K562 (cell line): ENCODE measurements around the gene KCNK7. TPM values are rescaled to one million over a fixed set of nuclear protein-coding genes. Genes with fewer than 3 reads are reported as not detected.

Experiments used
- ATAC-seq: fragments of 200-7000 bp; cut with Tn5 transposase; 3 replicates; pipeline ENCODE4 v1.9.1; 2020; ENCODE audit warnings: moderate library complexity
- BruUV-seq: library from RNA; stranded (reverse); fragments of 400-500 nt; replicated peaks from 2 replicates; lab custom pipeline; 2021; lab: Mats Ljungman, UMichigan
- CTCF ChIA-PET: fragments of 300-600 bp; formaldehyde crosslinking; extraction: SDS; loops from one replicate; lab custom pipeline; 2021; ENCODE audit warnings: low intra/inter-chr PET ratio; lab: Yijun Ruan, JAX
- POLR2A ChIA-PET: fragments of 300-600, 350-650 bp; sonication (Branson Sonifier 250); formaldehyde crosslinking; extraction: SDS; loops from one replicate; lab custom pipeline; 2021; ENCODE audit warnings: antibody characterized with exemption, inconsistent platforms; lab: Yijun Ruan, JAX
- DNase-seq, 4 experiments: peaks; one replicate each; pipeline versions ENCODE4 v3.0.0 to v3.0.0-alpha.2; 2011 to 2018; ENCODE audit warnings: low spot score in 3 of 4, mixed read lengths in 3 of 4; ENCODE audit errors: extremely low read depth in 1 of 4
- FAIRE-seq: peaks from 2 replicates; lab custom pipeline; 2011; peaks lifted over from hg19 to GRCh38; lab: Jason Lieb, UNC
- H2AFZ ChIP-seq: 2 replicates; pipeline ENCODE4 v1.6.0; 2011; ENCODE audit warnings: low read depth, low read length, control low read depth, inconsistent platforms
- H3K27ac ChIP-seq: fragments of 200-600 bp; 3 replicates; pipeline ENCODE4 v1.8.0; 2011; ENCODE audit warnings: low read depth, mild to moderate bottlenecking, control low read depth, inconsistent platforms, low read length, moderate library complexity, mixed read lengths; ENCODE audit errors: extremely low read depth
- H3K27me3 ChIP-seq, 2 experiments: fragments of 300-600 bp in 1 of 2; 2 replicates in 1 of 2; 3 replicates in 1 of 2; pipeline versions ENCODE4 v1.6.0 to v1.8.0; 2011; ENCODE audit warnings: inconsistent platforms in 2 of 2, low read length in 2 of 2, mild to moderate bottlenecking in 1 of 2, mixed read lengths in 1 of 2, moderate library complexity in 1 of 2; ENCODE audit not compliant: control insufficient read depth in 2 of 2, insufficient read depth in 2 of 2
- H3K36me3 ChIP-seq: fragments of 300-600 bp; 3 replicates; pipeline ENCODE4 v1.8.0; 2011; ENCODE audit warnings: mild to moderate bottlenecking, low read length, inconsistent platforms; ENCODE audit not compliant: control insufficient read depth, insufficient read depth
- H3K4me1 ChIP-seq, 2 experiments: fragments of 200-600 bp in 1 of 2; replicated peaks in 1 of 2; 2 replicates in 1 of 2; 3 replicates in 1 of 2; pipeline versions ENCODE4 v1.5.1 to v1.8.0; 2011; ENCODE audit warnings: inconsistent platforms in 2 of 2, low read length in 2 of 2, mild to moderate bottlenecking in 1 of 2, mixed read lengths in 1 of 2, moderate library complexity in 1 of 2; ENCODE audit not compliant: control insufficient read depth in 2 of 2, insufficient read depth in 2 of 2
- H3K4me2 ChIP-seq: 2 replicates; pipeline ENCODE4 v1.6.1; 2011; ENCODE audit warnings: low read length, control low read depth, inconsistent platforms, mixed read lengths; ENCODE audit not compliant: insufficient read depth
- H3K4me3 ChIP-seq: fragments of 200-600 bp; sonication (generic), shearing (Covaris generic); 2 replicates; pipeline ENCODE4 v1.5.1; 2016; ENCODE audit warnings: control low read depth, inconsistent platforms
- H3K79me2 ChIP-seq: fragments of 200-600 bp; 3 replicates; pipeline ENCODE4 v1.8.0; 2011; ENCODE audit warnings: low read length, inconsistent platforms; ENCODE audit not compliant: control insufficient read depth, insufficient read depth
- H3K9ac ChIP-seq, 2 experiments: 2 replicates each; pipeline versions ENCODE4 v1.6.0 to v1.6.1; 2011; ENCODE audit warnings: low read depth in 2 of 2, low read length in 2 of 2, control low read depth in 1 of 2, inconsistent platforms in 1 of 2, mild to moderate bottlenecking in 1 of 2, mixed read lengths in 1 of 2; ENCODE audit not compliant: insufficient read depth in 1 of 2
- H3K9me1 ChIP-seq: one replicate; pipeline ENCODE4 v1.6.0; 2011; ENCODE audit warnings: inconsistent platforms, mild to moderate bottlenecking, low read length, moderate library complexity; ENCODE audit not compliant: control insufficient read depth, insufficient read depth
- H3K9me3 ChIP-seq: replicated peaks from 2 replicates; pipeline ENCODE4 v1.5.1; 2011; ENCODE audit warnings: low read depth, low read length, inconsistent platforms; ENCODE audit not compliant: control insufficient read depth, insufficient read depth
- H4K20me1 ChIP-seq: replicated peaks from 2 replicates; pipeline ENCODE4 v1.6.1; 2011; ENCODE audit warnings: low read length, inconsistent platforms, mixed read lengths; ENCODE audit not compliant: control insufficient read depth, insufficient read depth
- CCNT2 ChIP-seq: IDR thresholded peaks from 2 replicates; pipeline ENCODE4 v1.6.1; 2011; ENCODE audit warnings: borderline replicate concordance, low read depth, mild to moderate bottlenecking, moderate library complexity, mixed read lengths, low read length; ENCODE audit not compliant: insufficient read length; ENCODE audit errors: extremely low read depth
- CXXC5 ChIP-seq: fragments of 250-450 bp; sonication (Bioruptor Pico); IDR thresholded peaks from 2 replicates; pipeline ENCODE4 v1.8.0; 2022; ENCODE audit warnings: inconsistent platforms, mild to moderate bottlenecking, moderate library complexity
- ETS2 ChIP-seq: IDR thresholded peaks from 2 replicates; pipeline ENCODE4 v1.6.1; 2016; ENCODE audit warnings: borderline replicate concordance, missing genetic modification characterization, mild to moderate bottlenecking, moderate library complexity, missing compliant biosample characterization; ENCODE audit not compliant: poor library complexity, severe bottlenecking
- FOXA1 ChIP-seq: fragments of 450-650 bp; IDR thresholded peaks from 2 replicates; pipeline ENCODE4 v1.6.1; 2016; ENCODE audit warnings: mild to moderate bottlenecking, borderline replicate concordance
- FOXM1 ChIP-seq, 2 experiments: fragments of 450-650 bp in 1 of 2; sonication (generic) in 1 of 2; formaldehyde crosslinking in 1 of 2; IDR thresholded peaks; 2 replicates each; pipeline versions ENCODE4 v1.6.1 to v1.9.0; 2017 to 2022; ENCODE audit warnings: low read depth in 2 of 2, mild to moderate bottlenecking in 2 of 2, missing genetic modification reagents in 1 of 2, moderate library complexity in 1 of 2
- HEY1 ChIP-seq: fragments of 250-450 bp; sonication (Bioruptor Pico); IDR thresholded peaks from 2 replicates; pipeline ENCODE4 v1.5.0; 2020; ENCODE audit warnings: mild to moderate bottlenecking, moderate library complexity, borderline replicate concordance
- NFE2L1 ChIP-seq: fragments of 450-650 bp; IDR thresholded peaks from 2 replicates; pipeline ENCODE4 v1.6.1; 2016; ENCODE audit warnings: missing genetic modification characterization, low read depth, mild to moderate bottlenecking, missing compliant biosample characterization, moderate library complexity, borderline replicate concordance
- POU5F1 ChIP-seq: fragments of 150-350 bp; IDR thresholded peaks from 2 replicates; pipeline ENCODE4 v1.6.1; 2014; ENCODE audit warnings: borderline replicate concordance, low read length, low read depth, mild to moderate bottlenecking; ENCODE audit not compliant: partially characterized antibody
- TGIF2 ChIP-seq: sonication (generic); formaldehyde crosslinking; IDR thresholded peaks from 2 replicates; pipeline ENCODE4 v1.8.1; 2022; ENCODE audit warnings: mild to moderate bottlenecking, missing genetic modification reagents, moderate library complexity
- ZNF75A ChIP-seq: fragments of 450-650 bp; formaldehyde crosslinking; IDR thresholded peaks from 2 replicates; pipeline ENCODE4 v1.4.0; 2020; ENCODE audit warnings: mild to moderate bottlenecking
- WGBS: fragments of 100-300 bp; shearing (Covaris generic); methylation state at CpG from one replicate; pipeline ENCODE4 v1.1.6; 2016; ENCODE audit warnings: low coverage, mixed read lengths; ENCODE audit not compliant: insufficient coverage; ENCODE audit errors: missing lambda C conversion rate; 5-methylcytosine and 5-hydroxymethylcytosine counted together
- in situ Hi-C: fragments of 300-500 bp; cut with MboI; formaldehyde crosslinking; loops from 4 replicates; pipeline ENCODE4 v1.15.0; 2018; ENCODE audit warnings: inconsistent platforms, mixed read lengths
- intact Hi-C: fragments of 100-400 bp; cut with micrococcal nuclease; formaldehyde crosslinking; loops from 2 replicates; pipeline ENCODE4 v1.14.2; 2022
- polyA plus RNA-seq, 8 experiments: library from polyadenylated mRNA; depleted of rRNA in 4 of 8; stranded (reverse) in 5 of 8; unstranded in 3 of 8; fragments of >200 nt; fragmentation: Nextera tagmentation in 2 of 8; fragmentation: Illumina TruSeq in 1 of 8; extraction: Ambion mirVana in 2 of 8; extraction: Trizol in 1 of 8; gene quantifications; 2 replicates each; pipeline versions ENCODE4 v1.2.1 to v1.2.3, GENCODE V29; 2011 to 2014; ENCODE audit warnings: inconsistent platforms in 1 of 8, missing spikeins in 1 of 8
- total RNA-seq, 7 experiments: library from RNA; depleted of rRNA in 6 of 7; stranded (reverse); fragments of >200 nt in 6 of 7; fragmentation: Illumina TruSeq in 2 of 7; extraction: Trizol in 2 of 7; gene quantifications; 2 replicates each; pipeline versions ENCODE4 v1.2.1 to v1.2.3, GENCODE V29; 2011 to 2021; ENCODE audit warnings: low replicate concordance in 1 of 7
- TF ChIP-seq, protein P1 (sequence below): sonication (generic); formaldehyde crosslinking; IDR thresholded peaks from 2 replicates; pipeline ENCODE4 v1.8.1; 2023; ENCODE audit warnings: missing genetic modification reagents, mild to moderate bottlenecking, borderline replicate concordance
- TF ChIP-seq, protein P2 (sequence below): sonication (generic); formaldehyde crosslinking; IDR thresholded peaks from 2 replicates; pipeline ENCODE4 v1.8.0; 2022; ENCODE audit warnings: mild to moderate bottlenecking, low read depth, missing genetic modification reagents

Gene KCNK7
- total and polyA plus RNA-seq, 9 of the 15 experiments (the other 6 are each of a cell fraction or from before 2014, with no cell fraction given): 0.07 to 0.40 TPM; not detected in 7

DNA sequence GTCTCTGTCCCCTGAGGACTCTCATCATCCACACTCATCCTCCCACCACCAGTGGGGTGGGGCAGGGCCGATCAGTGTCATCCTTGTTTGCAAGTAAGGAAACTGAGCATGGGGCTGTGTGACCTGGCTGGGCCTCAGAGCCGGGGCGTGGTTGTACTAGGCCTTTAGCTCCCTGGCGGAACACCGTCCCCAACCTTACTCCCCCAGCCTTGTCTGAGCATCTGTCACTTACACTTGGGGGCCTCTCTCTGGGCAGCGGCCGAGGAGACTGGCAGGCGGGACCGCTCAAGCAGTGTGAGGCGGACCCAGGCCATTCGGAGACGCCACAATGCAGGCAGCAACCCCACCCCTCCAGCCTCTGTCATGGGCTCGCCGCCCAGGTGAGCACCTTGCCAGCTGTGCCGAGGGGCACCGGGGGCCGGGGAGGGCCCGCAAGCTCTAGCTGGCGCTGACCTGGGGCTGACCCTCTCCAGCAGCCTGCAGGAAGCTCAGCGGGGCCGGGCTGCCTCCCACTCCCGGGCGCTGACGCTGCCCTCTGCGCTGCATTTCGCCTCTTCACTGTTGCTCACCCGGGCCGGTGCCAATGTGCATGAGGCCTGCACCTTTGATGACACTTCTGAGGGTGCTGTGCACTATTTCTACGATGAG lies 23.8 kb upstream of the KCNK7 start:
- FAIRE-seq (no peak), DNase-seq (no peak), ATAC-seq (no peak)
- no peak overlapping the region for H3K4me2 ChIP-seq
- H3K36me3 ChIP-seq: peaks cover 72% of the 10 kb centered on the region; the same call in 2 of the 3 replicates
- 96% methylated on average over 14 of the region's 29 CpGs for WGBS
- no peak overlapping the region for H3K27ac ChIP-seq
- H3K9ac ChIP-seq: no peak overlapping the region
- ChIA-PET CTCF (no interaction called here), POLR2A (interaction anchor here (0.6 to 0.9 kb wide), 4 partner anchors 12 to 396 kb away, joined by 3 to 4 read pairs (median 3); no protein-coding TSS in a partner anchor)
- H3K4me3 ChIP-seq: no peak overlapping the region
- no peaks in the 10 kb centered on the region for H3K9me1 ChIP-seq
- H3K9me3 ChIP-seq: no peaks in the 10 kb centered on the region
- H3K4me1 ChIP-seq: peaks cover 6 to 49% of the 10 kb centered on the region in 2 experiments; a peak in 3 of 5 replicates
- H3K79me2 ChIP-seq: peaks cover 31% of the 10 kb centered on the region
- BruUV-seq: no TSS peak
- in situ Hi-C loops (no loop called here), intact Hi-C loops (no loop called here)
- no peak overlapping the region for H2AFZ ChIP-seq
- no peaks in the 10 kb centered on the region for H3K27me3 ChIP-seq
- H4K20me1 ChIP-seq: no peaks in the 10 kb centered on the region; the same call in 1 of the 2 replicates
- TF ChIP-seq HEY1 (no peak), FOXM1 (IDR thresholded peaks at IDR 0.05; ENCODE audit: low read depth) (no peak), FOXM1 (CRISPR knock-in tag; IDR thresholded peaks at IDR 0.05; ENCODE audit: low read depth) (no peak), CXXC5 (CRISPR knock-in tag) (no peak), TGIF2 (CRISPR knock-in tag) (no peak), ETS2 (tag) (no peak), FOXA1 (no peak), NFE2L1 (tag) (no peak), POU5F1 (no peak), ZNF75A (CRISPR knock-in tag) (no peak), CCNT2 (no peak)
- TF ChIP-seq, protein P1, sequence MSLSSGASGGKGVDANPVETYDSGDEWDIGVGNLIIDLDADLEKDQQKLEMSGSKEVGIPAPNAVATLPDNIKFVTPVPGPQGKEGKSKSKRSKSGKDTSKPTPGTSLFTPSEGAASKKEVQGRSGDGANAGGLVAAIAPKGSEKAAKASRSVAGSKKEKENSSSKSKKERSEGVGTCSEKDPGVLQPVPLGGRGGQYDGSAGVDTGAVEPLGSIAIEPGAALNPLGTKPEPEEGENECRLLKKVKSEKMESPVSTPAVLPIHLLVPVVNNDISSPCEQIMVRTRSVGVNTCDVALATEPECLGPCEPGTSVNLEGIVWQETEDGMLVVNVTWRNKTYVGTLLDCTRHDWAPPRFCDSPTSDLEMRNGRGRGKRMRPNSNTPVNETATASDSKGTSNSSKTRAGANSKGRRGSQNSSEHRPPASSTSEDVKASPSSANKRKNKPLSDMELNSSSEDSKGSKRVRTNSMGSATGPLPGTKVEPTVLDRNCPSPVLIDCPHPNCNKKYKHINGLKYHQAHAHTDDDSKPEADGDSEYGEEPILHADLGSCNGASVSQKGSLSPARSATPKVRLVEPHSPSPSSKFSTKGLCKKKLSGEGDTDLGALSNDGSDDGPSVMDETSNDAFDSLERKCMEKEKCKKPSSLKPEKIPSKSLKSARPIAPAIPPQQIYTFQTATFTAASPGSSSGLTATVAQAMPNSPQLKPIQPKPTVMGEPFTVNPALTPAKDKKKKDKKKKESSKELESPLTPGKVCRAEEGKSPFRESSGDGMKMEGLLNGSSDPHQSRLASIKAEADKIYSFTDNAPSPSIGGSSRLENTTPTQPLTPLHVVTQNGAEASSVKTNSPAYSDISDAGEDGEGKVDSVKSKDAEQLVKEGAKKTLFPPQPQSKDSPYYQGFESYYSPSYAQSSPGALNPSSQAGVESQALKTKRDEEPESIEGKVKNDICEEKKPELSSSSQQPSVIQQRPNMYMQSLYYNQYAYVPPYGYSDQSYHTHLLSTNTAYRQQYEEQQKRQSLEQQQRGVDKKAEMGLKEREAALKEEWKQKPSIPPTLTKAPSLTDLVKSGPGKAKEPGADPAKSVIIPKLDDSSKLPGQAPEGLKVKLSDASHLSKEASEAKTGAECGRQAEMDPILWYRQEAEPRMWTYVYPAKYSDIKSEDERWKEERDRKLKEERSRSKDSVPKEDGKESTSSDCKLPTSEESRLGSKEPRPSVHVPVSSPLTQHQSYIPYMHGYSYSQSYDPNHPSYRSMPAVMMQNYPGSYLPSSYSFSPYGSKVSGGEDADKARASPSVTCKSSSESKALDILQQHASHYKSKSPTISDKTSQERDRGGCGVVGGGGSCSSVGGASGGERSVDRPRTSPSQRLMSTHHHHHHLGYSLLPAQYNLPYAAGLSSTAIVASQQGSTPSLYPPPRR (CRISPR knock-in tag): no peak
- TF ChIP-seq, protein P2, sequence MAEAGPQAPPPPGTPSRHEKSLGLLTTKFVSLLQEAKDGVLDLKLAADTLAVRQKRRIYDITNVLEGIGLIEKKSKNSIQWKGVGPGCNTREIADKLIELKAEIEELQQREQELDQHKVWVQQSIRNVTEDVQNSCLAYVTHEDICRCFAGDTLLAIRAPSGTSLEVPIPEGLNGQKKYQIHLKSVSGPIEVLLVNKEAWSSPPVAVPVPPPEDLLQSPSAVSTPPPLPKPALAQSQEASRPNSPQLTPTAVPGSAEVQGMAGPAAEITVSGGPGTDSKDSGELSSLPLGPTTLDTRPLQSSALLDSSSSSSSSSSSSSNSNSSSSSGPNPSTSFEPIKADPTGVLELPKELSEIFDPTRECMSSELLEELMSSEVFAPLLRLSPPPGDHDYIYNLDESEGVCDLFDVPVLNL (CRISPR knock-in tag): no peak
